K562 (cell line): Measurements from ENCODE around the gene ZNF778. TPM values are rescaled to one million over a fixed set of nuclear protein-coding genes. Genes with fewer than 3 reads are reported as not detected.
A peak's percentile ranks its signal among the peaks of the same experiment; 100 is the strongest.

Source experiments
- BCOR ChIP-seq: fragments of 450-650 bp; IDR thresholded peaks from 2 replicates; pipeline ENCODE4 v1.6.1; 2016
- CC2D1A ChIP-seq: fragments of 450-650 bp; IDR thresholded peaks from 2 replicates; pipeline ENCODE4 v1.6.1; 2017; ENCODE audit warnings: mild to moderate bottlenecking
- DMBX1 ChIP-seq: fragments of 250-450 bp; sonication (Bioruptor Pico); IDR thresholded peaks from 2 replicates; pipeline ENCODE4 v1.8.0; 2022; ENCODE audit warnings: inconsistent platforms, mild to moderate bottlenecking, moderate library complexity, borderline replicate concordance
- KDM2B ChIP-seq: fragments of 250-450 bp; sonication (Bioruptor Pico); IDR thresholded peaks from 2 replicates; pipeline ENCODE4 v1.8.0; 2021; ENCODE audit warnings: mild to moderate bottlenecking, moderate library complexity
- RAD21 ChIP-seq, 2 experiments: fragments of 250-450 bp in 1 of 2; fragments of 450-650 bp in 1 of 2; sonication (Bioruptor Pico) in 1 of 2; formaldehyde crosslinking in 1 of 2; IDR thresholded peaks in 1 of 2; conservative IDR thresholded peaks in 1 of 2; 2 replicates each; pipeline versions ENCODE4 v1.4.0 to v1.8.0; 2020 to 2022; ENCODE audit warnings: mild to moderate bottlenecking in 2 of 2, moderate library complexity in 1 of 2
- SMARCA4 ChIP-seq: fragments of 450-650 bp; IDR thresholded peaks from 2 replicates; pipeline ENCODE4 v1.6.1; 2016
- SRSF9 ChIP-seq: fragments of 200-400 bp; formaldehyde crosslinking; IDR thresholded peaks from 2 replicates; pipeline ENCODE4 v1.6.1; 2017; ENCODE audit warnings: low read depth, low read length, borderline replicate concordance
- THAP7 ChIP-seq: fragments of 250-450 bp; sonication (Bioruptor Pico); IDR thresholded peaks from 2 replicates; pipeline ENCODE4 v1.5.0; 2021
- TOE1 ChIP-seq, 2 experiments: fragments of 450-650 bp in 1 of 2; sonication (generic) in 1 of 2; formaldehyde crosslinking in 1 of 2; IDR thresholded peaks; 2 replicates each; pipeline versions ENCODE4 v1.7.1 to v1.8.0; 2016 to 2022; ENCODE audit warnings: borderline replicate concordance in 2 of 2, mild to moderate bottlenecking in 2 of 2, antibody characterized with exemption in 1 of 2, inconsistent platforms in 1 of 2, low read depth in 1 of 2, missing genetic modification reagents in 1 of 2, moderate library complexity in 1 of 2
- ZBTB5 ChIP-seq: fragments of 450-650 bp; IDR thresholded peaks from 2 replicates; pipeline ENCODE4 v1.6.1; 2017; ENCODE audit warnings: antibody characterized with exemption
- ZNF589 ChIP-seq: fragments of 200-800 bp; sonication (Bioruptor generic); IDR thresholded peaks from 2 replicates; pipeline ENCODE4 v1.6.1; 2016; ENCODE audit warnings: low read depth, missing genetic modification characterization, missing compliant biosample characterization
- polyA plus RNA-seq, 8 experiments: library from polyadenylated mRNA; depleted of rRNA in 4 of 8; stranded (reverse) in 5 of 8; unstranded in 3 of 8; fragments of >200 nt; fragmentation: Nextera tagmentation in 2 of 8; fragmentation: Illumina TruSeq in 1 of 8; extraction: Ambion mirVana in 2 of 8; extraction: Trizol in 1 of 8; gene quantifications; 2 replicates each; pipeline versions ENCODE4 v1.2.1 to v1.2.3, GENCODE V29; 2011 to 2014; ENCODE audit warnings: inconsistent platforms in 1 of 8, missing spikeins in 1 of 8
- total RNA-seq, 7 experiments: library from RNA; depleted of rRNA in 6 of 7; stranded (reverse); fragments of >200 nt in 6 of 7; fragmentation: Illumina TruSeq in 2 of 7; extraction: Trizol in 2 of 7; gene quantifications; 2 replicates each; pipeline versions ENCODE4 v1.2.1 to v1.2.3, GENCODE V29; 2011 to 2021; ENCODE audit warnings: low replicate concordance in 1 of 7
- TF ChIP-seq, protein P1 (sequence below): fragments of 450-650 bp; IDR thresholded peaks from 2 replicates; pipeline ENCODE4 v1.6.1; 2014; ENCODE audit warnings: low read depth, mild to moderate bottlenecking, moderate library complexity, borderline replicate concordance
- TF ChIP-seq, protein P2 (sequence below): fragments of 450-650 bp; formaldehyde crosslinking; IDR thresholded peaks from 2 replicates; pipeline ENCODE4 v1.4.0; 2020; ENCODE audit warnings: mild to moderate bottlenecking, moderate library complexity
- TF ChIP-seq, protein P3 (sequence below): fragments of 250-450 bp; sonication (Bioruptor Pico); IDR thresholded peaks from 2 replicates; pipeline ENCODE4 v1.5.0; 2021
- TF ChIP-seq, protein P4 (sequence below): fragments of 250-450 bp; sonication (Bioruptor Pico); IDR thresholded peaks from 2 replicates; pipeline ENCODE4 v1.9.0; 2021; ENCODE audit warnings: mild to moderate bottlenecking
- TF ChIP-seq, protein P5 (sequence below): fragments of 450-650 bp; formaldehyde crosslinking; IDR thresholded peaks from 2 replicates; pipeline ENCODE4 v1.4.0; 2020; ENCODE audit warnings: mild to moderate bottlenecking
- TF ChIP-seq, protein P6 (sequence below): fragments of 450-650 bp; IDR thresholded peaks from 2 replicates; pipeline ENCODE4 v1.6.1; 2016; ENCODE audit warnings: antibody characterized with exemption

The ZNF778 gene
- total and polyA plus RNA-seq, 9 of the 15 experiments (the other 6 are each of a cell fraction or from before 2014, with no cell fraction given) = 0.70 to 60.6 (median 7.5) TPM

- TF ChIP-seq RAD21 (CRISPR knock-in tag; conservative IDR thresholded peaks at IDR 0.05 in 1 of 2, IDR thresholded peaks at IDR 0.05 in 1 of 2) = 0 out of 4 replicates have a peak, but pooled peaks of 1 of the 2 experiments have one; percentile 18
- TF ChIP-seq, protein P1, sequence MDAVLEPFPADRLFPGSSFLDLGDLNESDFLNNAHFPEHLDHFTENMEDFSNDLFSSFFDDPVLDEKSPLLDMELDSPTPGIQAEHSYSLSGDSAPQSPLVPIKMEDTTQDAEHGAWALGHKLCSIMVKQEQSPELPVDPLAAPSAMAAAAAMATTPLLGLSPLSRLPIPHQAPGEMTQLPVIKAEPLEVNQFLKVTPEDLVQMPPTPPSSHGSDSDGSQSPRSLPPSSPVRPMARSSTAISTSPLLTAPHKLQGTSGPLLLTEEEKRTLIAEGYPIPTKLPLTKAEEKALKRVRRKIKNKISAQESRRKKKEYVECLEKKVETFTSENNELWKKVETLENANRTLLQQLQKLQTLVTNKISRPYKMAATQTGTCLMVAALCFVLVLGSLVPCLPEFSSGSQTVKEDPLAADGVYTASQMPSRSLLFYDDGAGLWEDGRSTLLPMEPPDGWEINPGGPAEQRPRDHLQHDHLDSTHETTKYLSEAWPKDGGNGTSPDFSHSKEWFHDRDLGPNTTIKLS = 0 out of 2 replicates have a peak, but pooled peaks have one; percentile 34
- peak; percentile 49; the same call in 1 of the 2 replicates for TF ChIP-seq CC2D1A
- TF ChIP-seq BCOR = 0 out of 2 replicates have a peak, but pooled peaks have one; percentile 10
- TF ChIP-seq, protein P2, sequence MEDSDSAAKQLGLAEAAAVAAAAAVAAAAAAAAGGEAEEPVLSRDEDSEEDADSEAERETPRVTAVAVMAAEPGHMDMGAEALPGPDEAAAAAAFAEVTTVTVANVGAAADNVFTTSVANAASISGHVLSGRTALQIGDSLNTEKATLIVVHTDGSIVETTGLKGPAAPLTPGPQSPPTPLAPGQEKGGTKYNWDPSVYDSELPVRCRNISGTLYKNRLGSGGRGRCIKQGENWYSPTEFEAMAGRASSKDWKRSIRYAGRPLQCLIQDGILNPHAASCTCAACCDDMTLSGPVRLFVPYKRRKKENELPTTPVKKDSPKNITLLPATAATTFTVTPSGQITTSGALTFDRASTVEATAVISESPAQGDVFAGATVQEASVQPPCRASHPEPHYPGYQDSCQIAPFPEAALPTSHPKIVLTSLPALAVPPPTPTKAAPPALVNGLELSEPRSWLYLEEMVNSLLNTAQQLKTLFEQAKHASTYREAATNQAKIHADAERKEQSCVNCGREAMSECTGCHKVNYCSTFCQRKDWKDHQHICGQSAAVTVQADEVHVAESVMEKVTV (CRISPR knock-in tag) = no peak
- TF ChIP-seq, protein P3, sequence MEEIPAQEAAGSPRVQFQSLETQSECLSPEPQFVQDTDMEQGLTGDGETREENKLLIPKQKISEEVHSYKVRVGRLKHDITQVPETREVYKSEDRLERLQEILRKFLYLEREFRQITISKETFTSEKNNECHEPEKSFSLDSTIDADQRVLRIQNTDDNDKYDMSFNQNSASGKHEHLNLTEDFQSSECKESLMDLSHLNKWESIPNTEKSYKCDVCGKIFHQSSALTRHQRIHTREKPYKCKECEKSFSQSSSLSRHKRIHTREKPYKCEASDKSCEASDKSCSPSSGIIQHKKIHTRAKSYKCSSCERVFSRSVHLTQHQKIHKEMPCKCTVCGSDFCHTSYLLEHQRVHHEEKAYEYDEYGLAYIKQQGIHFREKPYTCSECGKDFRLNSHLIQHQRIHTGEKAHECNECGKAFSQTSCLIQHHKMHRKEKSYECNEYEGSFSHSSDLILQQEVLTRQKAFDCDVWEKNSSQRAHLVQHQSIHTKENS = no peak
- peak; percentile 84 for TF ChIP-seq SMARCA4
- no peak for TF ChIP-seq SRSF9
- no peak for TF ChIP-seq ZBTB5
- TF ChIP-seq DMBX1 (CRISPR knock-in tag) = peak; percentile 78; the same call in 1 of the 2 replicates
- TF ChIP-seq, protein P4, sequence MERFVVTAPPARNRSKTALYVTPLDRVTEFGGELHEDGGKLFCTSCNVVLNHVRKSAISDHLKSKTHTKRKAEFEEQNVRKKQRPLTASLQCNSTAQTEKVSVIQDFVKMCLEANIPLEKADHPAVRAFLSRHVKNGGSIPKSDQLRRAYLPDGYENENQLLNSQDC (CRISPR knock-in tag) = no peak
- TF ChIP-seq, protein P5, sequence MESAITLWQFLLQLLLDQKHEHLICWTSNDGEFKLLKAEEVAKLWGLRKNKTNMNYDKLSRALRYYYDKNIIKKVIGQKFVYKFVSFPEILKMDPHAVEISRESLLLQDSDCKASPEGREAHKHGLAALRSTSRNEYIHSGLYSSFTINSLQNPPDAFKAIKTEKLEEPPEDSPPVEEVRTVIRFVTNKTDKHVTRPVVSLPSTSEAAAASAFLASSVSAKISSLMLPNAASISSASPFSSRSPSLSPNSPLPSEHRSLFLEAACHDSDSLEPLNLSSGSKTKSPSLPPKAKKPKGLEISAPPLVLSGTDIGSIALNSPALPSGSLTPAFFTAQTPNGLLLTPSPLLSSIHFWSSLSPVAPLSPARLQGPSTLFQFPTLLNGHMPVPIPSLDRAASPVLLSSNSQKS (CRISPR knock-in tag) = no peak
- TF ChIP-seq TOE1 (IDR thresholded peaks at IDR 0.05; ENCODE audit: borderline replicate concordance) = peak; percentile 9; the same call in 1 of the 2 replicates
- no peak for TF ChIP-seq TOE1 (CRISPR knock-in tag; IDR thresholded peaks at IDR 0.05; ENCODE audit: borderline replicate concordance, low read depth)
- no peak for TF ChIP-seq KDM2B
- TF ChIP-seq, protein P6, sequence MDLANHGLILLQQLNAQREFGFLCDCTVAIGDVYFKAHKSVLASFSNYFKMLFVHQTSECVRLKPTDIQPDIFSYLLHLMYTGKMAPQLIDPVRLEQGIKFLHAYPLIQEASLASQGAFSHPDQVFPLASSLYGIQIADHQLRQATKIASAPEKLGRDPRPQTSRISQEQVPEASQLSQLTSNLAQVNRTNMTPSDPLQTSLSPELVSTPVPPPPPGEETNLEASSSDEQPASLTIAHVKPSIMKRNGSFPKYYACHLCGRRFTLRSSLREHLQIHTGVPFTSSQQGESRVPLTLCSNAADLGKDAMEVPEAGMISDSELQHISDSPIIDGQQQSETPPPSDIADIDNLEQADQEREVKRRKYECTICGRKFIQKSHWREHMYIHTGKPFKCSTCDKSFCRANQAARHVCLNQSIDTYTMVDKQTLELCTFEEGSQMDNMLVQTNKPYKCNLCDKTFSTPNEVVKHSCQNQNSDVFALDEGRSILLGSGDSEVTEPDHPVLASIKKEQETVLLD = 0 out of 2 replicates have a peak, but pooled peaks have one; percentile 57
- TF ChIP-seq THAP7 (CRISPR knock-in tag) = no peak
- 0 out of 2 replicates have a peak, but pooled peaks have one; percentile 26 for TF ChIP-seq ZNF589 (CRISPR knock-in tag)
Observed at GRCh38 chr16:89219365-89219764, 1.9 kb downstream of the ZNF778 start (continued).
